ENCODE results near the gene CYB561A3.

DNA sequence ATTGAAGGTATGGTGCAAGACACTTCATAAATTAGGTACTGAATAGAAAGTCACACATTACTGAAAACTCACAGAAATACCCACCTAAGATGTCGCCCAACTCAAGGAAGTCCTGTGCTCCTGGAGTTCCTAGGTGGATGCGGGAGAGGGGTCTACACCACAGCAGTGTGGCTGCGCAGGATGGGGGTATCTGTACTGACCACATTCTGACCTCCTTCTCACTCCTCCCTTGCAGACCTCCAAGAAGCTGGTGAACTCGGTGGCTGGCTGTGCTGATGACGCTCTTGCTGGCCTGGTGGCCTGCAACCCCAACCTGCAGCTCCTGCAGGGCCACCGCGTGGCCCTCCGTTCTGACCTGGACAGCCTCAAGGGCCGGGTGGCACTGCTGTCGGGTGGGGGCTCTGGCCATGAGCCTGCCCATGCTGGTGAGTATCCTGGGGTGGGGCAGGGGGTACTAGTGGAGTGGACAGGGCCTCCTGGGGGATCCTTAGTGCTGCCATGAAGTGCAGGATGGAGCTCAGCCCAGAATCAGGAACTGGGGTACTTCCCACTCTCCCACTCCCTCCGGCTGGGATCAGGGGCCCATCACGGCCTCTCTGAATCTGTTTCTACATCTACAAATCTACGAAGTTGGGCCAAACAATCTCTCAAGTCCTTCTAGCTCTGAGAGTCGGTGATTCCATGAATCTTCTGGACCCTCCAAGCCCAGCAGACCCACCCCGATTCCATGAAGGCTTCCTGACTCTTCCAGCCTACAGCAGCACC is 23.8 kb downstream of the CYB561A3 start:
- TF ChIP-seq POLR2A (IDR thresholded peaks at IDR 0.05) = no peak
- TF ChIP-seq, protein P1, sequence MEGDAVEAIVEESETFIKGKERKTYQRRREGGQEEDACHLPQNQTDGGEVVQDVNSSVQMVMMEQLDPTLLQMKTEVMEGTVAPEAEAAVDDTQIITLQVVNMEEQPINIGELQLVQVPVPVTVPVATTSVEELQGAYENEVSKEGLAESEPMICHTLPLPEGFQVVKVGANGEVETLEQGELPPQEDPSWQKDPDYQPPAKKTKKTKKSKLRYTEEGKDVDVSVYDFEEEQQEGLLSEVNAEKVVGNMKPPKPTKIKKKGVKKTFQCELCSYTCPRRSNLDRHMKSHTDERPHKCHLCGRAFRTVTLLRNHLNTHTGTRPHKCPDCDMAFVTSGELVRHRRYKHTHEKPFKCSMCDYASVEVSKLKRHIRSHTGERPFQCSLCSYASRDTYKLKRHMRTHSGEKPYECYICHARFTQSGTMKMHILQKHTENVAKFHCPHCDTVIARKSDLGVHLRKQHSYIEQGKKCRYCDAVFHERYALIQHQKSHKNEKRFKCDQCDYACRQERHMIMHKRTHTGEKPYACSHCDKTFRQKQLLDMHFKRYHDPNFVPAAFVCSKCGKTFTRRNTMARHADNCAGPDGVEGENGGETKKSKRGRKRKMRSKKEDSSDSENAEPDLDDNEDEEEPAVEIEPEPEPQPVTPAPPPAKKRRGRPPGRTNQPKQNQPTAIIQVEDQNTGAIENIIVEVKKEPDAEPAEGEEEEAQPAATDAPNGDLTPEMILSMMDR (IDR thresholded peaks at IDR 0.05) = no peak
